ENCODE measurements around the gene SLC25A19.

DNA sequence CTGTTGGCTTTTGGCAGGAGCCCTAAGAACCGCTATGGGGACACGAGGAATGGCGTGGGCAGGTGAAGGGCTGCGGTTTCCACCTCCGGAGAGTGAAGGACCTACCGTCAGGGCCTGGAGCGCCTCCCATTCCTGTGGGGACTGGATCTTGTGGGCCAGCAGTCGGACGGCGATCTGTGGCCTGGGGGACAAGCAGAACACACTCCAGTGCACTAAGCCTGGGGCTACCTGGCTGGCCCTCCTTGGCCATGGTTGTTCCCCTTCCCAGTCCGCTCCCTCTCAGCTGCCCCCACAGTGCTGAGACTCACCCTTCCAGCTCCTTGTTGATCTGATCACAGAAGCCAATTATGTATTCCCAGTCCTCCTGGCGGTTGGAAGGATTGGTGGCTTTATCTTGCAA is 42.8 kb downstream of the SLC25A19 start:
- TF ChIP-seq, protein P1, sequence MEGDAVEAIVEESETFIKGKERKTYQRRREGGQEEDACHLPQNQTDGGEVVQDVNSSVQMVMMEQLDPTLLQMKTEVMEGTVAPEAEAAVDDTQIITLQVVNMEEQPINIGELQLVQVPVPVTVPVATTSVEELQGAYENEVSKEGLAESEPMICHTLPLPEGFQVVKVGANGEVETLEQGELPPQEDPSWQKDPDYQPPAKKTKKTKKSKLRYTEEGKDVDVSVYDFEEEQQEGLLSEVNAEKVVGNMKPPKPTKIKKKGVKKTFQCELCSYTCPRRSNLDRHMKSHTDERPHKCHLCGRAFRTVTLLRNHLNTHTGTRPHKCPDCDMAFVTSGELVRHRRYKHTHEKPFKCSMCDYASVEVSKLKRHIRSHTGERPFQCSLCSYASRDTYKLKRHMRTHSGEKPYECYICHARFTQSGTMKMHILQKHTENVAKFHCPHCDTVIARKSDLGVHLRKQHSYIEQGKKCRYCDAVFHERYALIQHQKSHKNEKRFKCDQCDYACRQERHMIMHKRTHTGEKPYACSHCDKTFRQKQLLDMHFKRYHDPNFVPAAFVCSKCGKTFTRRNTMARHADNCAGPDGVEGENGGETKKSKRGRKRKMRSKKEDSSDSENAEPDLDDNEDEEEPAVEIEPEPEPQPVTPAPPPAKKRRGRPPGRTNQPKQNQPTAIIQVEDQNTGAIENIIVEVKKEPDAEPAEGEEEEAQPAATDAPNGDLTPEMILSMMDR (conservative IDR thresholded peaks at IDR 0.05; ENCODE audit: low read length), result no peak
- TF ChIP-seq EZH2phosphoT487 (IDR thresholded peaks at IDR 0.05; ENCODE audit: borderline replicate concordance, low read depth, low read length), result no peak
